Measurements from ENCODE around the gene PRKG1. TPM values are rescaled to one million over a fixed set of nuclear protein-coding genes. Genes with fewer than 3 reads are reported as not detected.
A peak's percentile ranks its signal among the peaks of the same experiment; 100 is the strongest.

PRKG1 gene
- total RNA-seq, 2 donors from 2014 or later = 1.3 to 2.7 TPM

DNA sequence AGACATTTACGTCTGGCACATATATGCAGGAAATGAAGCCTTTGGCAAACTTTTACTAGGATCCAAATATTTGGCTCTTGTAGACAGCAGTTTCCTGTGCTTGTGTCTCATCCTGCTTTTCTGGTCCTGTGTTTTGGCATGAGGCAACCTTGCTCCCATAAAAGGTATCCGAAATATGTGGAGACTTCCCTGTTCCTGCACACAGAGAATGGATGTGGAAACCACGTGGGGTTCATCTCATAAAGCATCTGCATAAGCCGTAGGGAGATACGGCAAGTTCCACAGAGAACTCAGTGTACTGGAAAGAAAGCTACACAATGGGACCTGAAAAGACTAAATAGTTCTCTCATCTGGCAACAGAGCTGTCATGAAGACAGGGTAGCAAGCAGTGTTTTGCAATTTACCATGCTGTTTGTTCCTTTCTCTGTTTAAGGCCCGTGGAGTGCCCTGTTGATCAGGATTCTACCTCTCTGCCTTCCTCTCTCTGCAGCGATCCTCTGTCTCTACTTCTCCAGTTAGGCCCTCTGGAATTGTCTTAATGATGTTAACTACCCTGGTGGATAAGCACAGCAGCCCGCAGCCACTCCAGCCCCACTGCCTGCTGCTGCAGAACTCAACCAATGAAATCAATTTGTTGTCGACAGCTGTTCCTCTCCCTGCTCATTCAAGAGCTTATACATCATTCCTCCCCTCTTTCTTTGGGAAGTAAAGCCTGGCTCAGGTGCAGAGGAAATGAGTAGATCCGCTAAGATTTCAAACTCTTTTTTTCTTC, 331.5 kb downstream of the PRKG1 start:
- TF ChIP-seq, protein P1, sequence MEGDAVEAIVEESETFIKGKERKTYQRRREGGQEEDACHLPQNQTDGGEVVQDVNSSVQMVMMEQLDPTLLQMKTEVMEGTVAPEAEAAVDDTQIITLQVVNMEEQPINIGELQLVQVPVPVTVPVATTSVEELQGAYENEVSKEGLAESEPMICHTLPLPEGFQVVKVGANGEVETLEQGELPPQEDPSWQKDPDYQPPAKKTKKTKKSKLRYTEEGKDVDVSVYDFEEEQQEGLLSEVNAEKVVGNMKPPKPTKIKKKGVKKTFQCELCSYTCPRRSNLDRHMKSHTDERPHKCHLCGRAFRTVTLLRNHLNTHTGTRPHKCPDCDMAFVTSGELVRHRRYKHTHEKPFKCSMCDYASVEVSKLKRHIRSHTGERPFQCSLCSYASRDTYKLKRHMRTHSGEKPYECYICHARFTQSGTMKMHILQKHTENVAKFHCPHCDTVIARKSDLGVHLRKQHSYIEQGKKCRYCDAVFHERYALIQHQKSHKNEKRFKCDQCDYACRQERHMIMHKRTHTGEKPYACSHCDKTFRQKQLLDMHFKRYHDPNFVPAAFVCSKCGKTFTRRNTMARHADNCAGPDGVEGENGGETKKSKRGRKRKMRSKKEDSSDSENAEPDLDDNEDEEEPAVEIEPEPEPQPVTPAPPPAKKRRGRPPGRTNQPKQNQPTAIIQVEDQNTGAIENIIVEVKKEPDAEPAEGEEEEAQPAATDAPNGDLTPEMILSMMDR (conservative IDR thresholded peaks at IDR 0.05) = no peak
- no peaks in the 10 kb centered on the region for H3K27me3 Mint-ChIP-seq (ENCODE audit: insufficient read depth)
- Histone ChIP-seq H3K36me3 (ENCODE audit: control insufficient read depth, insufficient read depth, low read length) (no peaks in the 10 kb centered on the region), H3K4me1 (ENCODE audit: control insufficient read depth, insufficient read depth, low read length) (no peaks in the 10 kb centered on the region), H3K9ac (ENCODE audit: extremely low read depth, low read length, poor library complexity, severe bottlenecking) (no peak overlapping the region), H3K9me3 (ENCODE audit: control insufficient read depth, low read length) (no peaks in the 10 kb centered on the region), H3K27me3 (ENCODE audit: control insufficient read depth, insufficient read depth, low read length, poor library complexity, severe bottlenecking) (no peaks in the 10 kb centered on the region), H3K4me3 (ENCODE audit: low read length) (no peak overlapping the region), H3K27ac (ENCODE audit: low read depth, low read length) (no peak overlapping the region)
- peak; percentile 50 for DNase-seq
- H3K4me3 Mint-ChIP-seq = no peak overlapping the region
- H3K36me3 Mint-ChIP-seq (ENCODE audit: low read depth) = no peaks in the 10 kb centered on the region
- no peak overlapping the region for H3K27ac Mint-ChIP-seq
- H3K9me3 Mint-ChIP-seq = no peaks in the 10 kb centered on the region
- H3K4me1 Mint-ChIP-seq = peaks cover 3% of the 10 kb centered on the region
- WGBS, 2 experiments (ENCODE audit: insufficient coverage in 1 of 2, insufficient read length in 1 of 2) = 84 to 86% methylated on average over 8 to 10 of the region's 10 CpGs

DNA sequence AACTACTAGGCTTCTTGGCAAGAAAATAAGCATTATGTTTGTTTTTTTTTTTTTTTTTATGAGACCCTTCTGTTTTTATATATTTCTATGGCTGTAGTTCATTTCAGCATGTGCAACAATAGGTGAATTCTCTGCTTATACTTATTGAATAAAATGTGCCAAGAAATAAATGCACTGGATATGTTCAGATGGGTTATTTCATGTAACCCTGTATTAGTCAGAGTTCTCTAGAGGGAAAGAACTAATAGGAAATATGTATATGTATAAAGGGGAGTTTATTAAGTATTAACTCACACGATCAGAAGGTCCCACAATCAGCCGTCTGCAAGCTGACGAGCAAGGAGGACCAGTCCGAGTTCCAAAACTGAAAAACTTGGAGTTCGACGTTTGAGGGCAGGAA, 332.3 kb downstream of the PRKG1 start:
- H3K27ac Mint-ChIP-seq = no peak overlapping the region
- peaks cover 3% of the 10 kb centered on the region for H3K4me1 Mint-ChIP-seq
- no peaks in the 10 kb centered on the region for H3K9me3 Mint-ChIP-seq
- Histone ChIP-seq H3K27me3 (ENCODE audit: control insufficient read depth, insufficient read depth, low read length, poor library complexity, severe bottlenecking) (no peaks in the 10 kb centered on the region), H3K27ac (ENCODE audit: low read depth, low read length) (no peak overlapping the region), H3K9me3 (ENCODE audit: control insufficient read depth, low read length) (no peaks in the 10 kb centered on the region), H3K36me3 (ENCODE audit: control insufficient read depth, insufficient read depth, low read length) (no peaks in the 10 kb centered on the region), H3K4me1 (ENCODE audit: control insufficient read depth, insufficient read depth, low read length) (no peaks in the 10 kb centered on the region), H3K9ac (ENCODE audit: extremely low read depth, low read length, poor library complexity, severe bottlenecking) (no peak overlapping the region), H3K4me3 (ENCODE audit: low read length) (no peak overlapping the region)
- TF ChIP-seq, protein P1 (conservative IDR thresholded peaks at IDR 0.05) = no peak
- DNase-seq = no peak
- no peaks in the 10 kb centered on the region for H3K27me3 Mint-ChIP-seq (ENCODE audit: insufficient read depth)
- H3K36me3 Mint-ChIP-seq (ENCODE audit: low read depth) = no peaks in the 10 kb centered on the region
- H3K4me3 Mint-ChIP-seq = no peak overlapping the region
- WGBS, 2 experiments (ENCODE audit: insufficient coverage in 1 of 2, insufficient read length in 1 of 2) = 94 to 97% methylated on average over 6 of the region's 6 CpGs

DNA sequence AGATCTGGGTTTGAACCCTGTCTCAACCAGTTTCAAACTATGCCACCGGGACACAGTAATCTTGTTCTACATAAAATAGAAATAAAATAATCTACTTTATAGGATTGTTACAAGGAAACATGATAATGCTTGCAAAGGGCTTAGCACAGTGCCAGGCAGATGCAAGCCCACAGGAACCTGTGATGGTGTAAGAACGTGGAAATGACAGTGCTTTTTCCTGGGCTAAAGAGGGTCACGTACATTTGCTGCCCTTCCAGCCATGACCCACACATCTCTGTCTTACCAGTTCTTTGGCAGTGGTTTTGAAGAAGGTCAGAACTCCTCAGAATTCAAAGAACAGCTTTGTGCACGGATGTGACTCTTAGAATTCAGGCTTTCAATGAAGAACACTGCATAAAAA, 342.2 kb downstream of the PRKG1 start:
- Histone ChIP-seq H3K36me3 (ENCODE audit: control insufficient read depth, insufficient read depth, low read length) (no peaks in the 10 kb centered on the region), H3K27me3 (ENCODE audit: control insufficient read depth, insufficient read depth, low read length, poor library complexity, severe bottlenecking) (no peaks in the 10 kb centered on the region), H3K4me1 (ENCODE audit: control insufficient read depth, insufficient read depth, low read length) (no peaks in the 10 kb centered on the region), H3K9me3 (ENCODE audit: control insufficient read depth, low read length) (no peaks in the 10 kb centered on the region), H3K27ac (ENCODE audit: low read depth, low read length) (no peak overlapping the region), H3K9ac (ENCODE audit: extremely low read depth, low read length, poor library complexity, severe bottlenecking) (no peak overlapping the region), H3K4me3 (ENCODE audit: low read length) (no peak overlapping the region)
- TF ChIP-seq, protein P1 (conservative IDR thresholded peaks at IDR 0.05) = no peak
- Mint-ChIP-seq H3K9me3 (no peaks in the 10 kb centered on the region), H3K4me3 (no peak overlapping the region), H3K4me1 (no peaks in the 10 kb centered on the region), H3K27ac (no peak overlapping the region), H3K27me3 (ENCODE audit: insufficient read depth) (no peaks in the 10 kb centered on the region), H3K36me3 (ENCODE audit: low read depth) (no peaks in the 10 kb centered on the region)
- 82 to 93% methylated on average over 3 to 4 of the region's 4 CpGs for WGBS, 2 experiments (ENCODE audit: insufficient coverage in 1 of 2, insufficient read length in 1 of 2)
- no peak for DNase-seq
